Measurements from ENCODE around the gene SEC14L3.

SEC14L3 gene

GRCh38 chr22:30421695-30422480 lies 49.9 kb downstream of the SEC14L3 start:
- DNase-seq = peak; percentile 71

GRCh38 chr22:30420347-30421125 lies 51.3 kb downstream of the SEC14L3 start:
- peak; percentile 59 for DNase-seq

GRCh38 chr22:30416837-30417236 lies 55.0 kb downstream of the SEC14L3 start:
- no peak for DNase-seq

DNA sequence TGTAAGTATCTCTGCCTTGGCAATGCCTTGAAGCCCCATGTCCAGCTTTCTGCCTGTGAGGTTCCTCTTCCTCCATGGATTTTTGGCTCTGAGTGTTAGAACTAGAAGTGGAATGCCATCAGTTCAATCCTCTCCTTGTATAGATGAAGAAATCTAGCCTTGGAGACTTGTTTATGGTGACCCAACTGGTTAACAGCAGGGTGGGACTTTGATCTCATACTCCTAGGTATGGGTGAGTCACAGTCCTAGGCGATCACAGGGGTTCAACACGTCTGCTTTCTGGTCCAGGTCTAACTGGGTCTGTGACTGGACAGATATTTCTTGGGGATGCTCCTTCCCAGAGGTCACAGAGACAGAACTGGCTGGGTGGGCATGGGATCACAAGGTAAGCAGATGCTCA lies 55.4 kb downstream of the SEC14L3 start:
- no peak for DNase-seq

- no peak for DNase-seq
Observed at GRCh38 chr22:30414525-30415047, 57.2 kb downstream of the SEC14L3 start.

DNA sequence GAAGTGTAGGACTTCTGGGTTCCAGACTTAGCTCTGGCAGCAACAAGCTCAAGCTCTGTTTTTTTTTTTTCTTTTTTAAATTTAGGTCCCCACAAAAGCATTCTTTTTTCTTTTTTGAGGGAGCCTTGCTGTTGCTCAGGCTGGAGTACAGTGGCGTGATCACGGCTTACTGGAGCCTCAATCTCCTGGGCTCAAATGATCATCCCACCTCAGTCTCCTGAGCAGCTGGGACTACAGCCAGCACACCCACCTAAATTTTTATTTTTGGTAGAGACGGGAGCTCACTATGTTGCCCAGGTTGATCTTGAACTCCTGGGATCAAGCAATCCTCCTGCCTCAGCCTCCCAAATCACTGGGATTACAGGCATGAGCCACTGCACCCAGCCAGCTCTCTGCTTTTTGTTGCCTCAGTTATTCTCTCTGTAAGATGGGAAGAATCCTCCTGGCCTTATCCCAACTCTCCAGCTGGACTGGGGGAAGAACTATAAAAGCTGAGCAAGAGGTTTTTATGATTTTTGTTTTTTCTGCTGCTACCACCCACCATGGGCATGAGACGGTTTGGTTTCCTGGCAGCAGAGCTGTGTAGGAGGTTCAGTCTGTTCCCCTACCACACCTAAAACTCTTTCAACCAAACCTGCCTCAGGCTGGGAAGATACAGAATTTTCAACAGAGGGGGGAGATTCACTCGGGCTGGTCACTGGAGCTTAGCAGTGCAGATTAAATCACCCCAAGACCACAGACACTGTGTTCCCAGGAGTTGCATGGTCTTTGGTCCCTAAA lies 57.9 kb downstream of the SEC14L3 start:
- DNase-seq = no peak

- DNase-seq = no peak
Observed at GRCh38 chr22:30413001-30413400, 58.8 kb downstream of the SEC14L3 start.

DNA sequence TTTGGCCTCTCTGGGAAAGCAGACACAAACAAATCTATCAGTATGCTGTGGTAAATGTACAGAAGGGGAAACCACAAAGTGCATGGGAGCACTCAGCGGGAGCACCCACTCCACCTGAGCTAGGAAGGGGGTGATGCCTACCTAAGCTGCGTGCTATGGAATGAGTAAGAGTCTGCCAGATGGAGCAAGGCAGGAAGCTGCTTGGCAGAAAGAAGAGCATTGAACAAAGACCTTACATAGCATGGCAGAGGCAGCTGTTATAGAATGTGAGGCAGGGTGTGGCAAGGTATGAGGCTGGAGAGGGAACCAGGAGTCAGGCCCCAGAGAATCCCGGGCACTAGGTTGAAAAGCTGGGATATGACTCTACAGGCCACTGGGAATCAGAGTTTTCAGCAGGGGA lies 60.0 kb downstream of the SEC14L3 start:
- DNase-seq = no peak
